HepG2 (cell line): ENCODE results near the gene MATK. TPM values are rescaled to one million over a fixed set of nuclear protein-coding genes. Genes with fewer than 3 reads are reported as not detected.

Experiments used
- ATAC-seq: fragments of 200-7000 bp; cut with Tn5 transposase; 3 replicates; pipeline ENCODE4 v1.9.1; 2020; ENCODE audit warnings: mild to moderate bottlenecking, moderate library complexity
- BruUV-seq: library from RNA; stranded (reverse); fragments of 400-500 nt; replicated peaks from 2 replicates; lab custom pipeline; 2021; lab: Mats Ljungman, UMichigan
- CTCF ChIA-PET: fragments of 300-600 bp; formaldehyde crosslinking; extraction: SDS; loops from one replicate; lab custom pipeline; 2021; ENCODE audit warnings: low total read pairs, inconsistent platforms, low intra/inter-chr PET ratio; lab: Yijun Ruan, JAX
- POLR2A ChIA-PET: fragments of 350-600 bp; sonication (Branson Sonifier 250); formaldehyde crosslinking; loops from one replicate; lab custom pipeline; 2020; ENCODE audit warnings: antibody characterized with exemption, inconsistent platforms; lab: Yijun Ruan, JAX
- DNase-seq: peaks from one replicate; pipeline ENCODE4 v3.0.0-alpha.2; 2015; ENCODE audit warnings: low spot score
- FAIRE-seq: peaks from 3 replicates; lab custom pipeline; 2011; peaks lifted over from hg19 to GRCh38; lab: Jason Lieb, UNC
- H2AFZ ChIP-seq: one replicate; pipeline ENCODE4 v1.6.1; 2011; ENCODE audit warnings: low read length, inconsistent platforms
- H3K27ac ChIP-seq: fragments of 300-600 bp; 3 replicates; pipeline ENCODE4 v1.8.0; 2011; ENCODE audit warnings: mixed run types, mild to moderate bottlenecking, mixed read lengths, low read length, inconsistent platforms; ENCODE audit not compliant: insufficient read depth; ENCODE audit errors: extremely low read length
- H3K27me3 ChIP-seq, 2 experiments: fragments of 200-600 bp in 1 of 2; 2 replicates in 1 of 2; 3 replicates in 1 of 2; pipeline versions ENCODE4 v1.6.0 to v1.8.0; 2011; ENCODE audit warnings: low read length in 2 of 2, mild to moderate bottlenecking in 2 of 2, moderate library complexity in 2 of 2, inconsistent platforms in 1 of 2; ENCODE audit not compliant: insufficient read depth in 2 of 2, control insufficient read depth in 1 of 2
- H3K36me3 ChIP-seq, 2 experiments: fragments of 200-600 bp in 1 of 2; replicated peaks in 1 of 2; 2 replicates in 1 of 2; 3 replicates in 1 of 2; pipeline versions ENCODE4 v1.5.1 to v1.8.0; 2011; ENCODE audit warnings: low read length in 2 of 2, inconsistent platforms in 1 of 2; ENCODE audit not compliant: insufficient read depth in 2 of 2, control insufficient read depth in 1 of 2
- H3K4me1 ChIP-seq: 2 replicates; pipeline ENCODE4 v1.5.1; 2012; ENCODE audit warnings: low read length, inconsistent platforms; ENCODE audit not compliant: insufficient read depth
- H3K4me2 ChIP-seq: 2 replicates; pipeline ENCODE4 v1.6.0; 2011; ENCODE audit warnings: low read depth, low read length, inconsistent platforms
- H3K4me3 ChIP-seq, 3 experiments: fragments of 200-600 bp in 1 of 3; sonication (generic), shearing (Covaris generic) in 1 of 3; replicated peaks in 1 of 3; 2 replicates each; pipeline ENCODE4 v1.5.1; 2011 to 2016; ENCODE audit warnings: low read length in 3 of 3, inconsistent platforms in 2 of 3, low read depth in 2 of 3, mild to moderate bottlenecking in 2 of 3, control low read depth in 1 of 3, mixed read lengths in 1 of 3; ENCODE audit not compliant: insufficient read depth in 1 of 3
- H3K79me2 ChIP-seq: one replicate; pipeline ENCODE4 v1.6.1; 2011; ENCODE audit warnings: low read length, inconsistent platforms; ENCODE audit not compliant: insufficient read depth
- H3K9ac ChIP-seq: 2 replicates; pipeline ENCODE4 v1.6.0; 2011; ENCODE audit warnings: mild to moderate bottlenecking, low read depth, low read length, inconsistent platforms; ENCODE audit not compliant: insufficient read depth
- H3K9me3 ChIP-seq: 2 replicates; pipeline ENCODE4 v1.5.1; 2012; ENCODE audit warnings: mild to moderate bottlenecking, low read length
- H4K20me1 ChIP-seq: 2 replicates; pipeline ENCODE4 v1.6.0; 2011; ENCODE audit warnings: inconsistent platforms, mild to moderate bottlenecking, low read length, moderate library complexity; ENCODE audit not compliant: insufficient read depth
- ETV5 ChIP-seq: IDR thresholded peaks from 2 replicates; pipeline ENCODE4 v1.6.1; 2018; ENCODE audit warnings: missing biosample characterization, missing genetic modification reagents, inconsistent platforms, borderline replicate concordance
- MNT ChIP-seq: fragments of 450-650 bp; IDR thresholded peaks from 2 replicates; pipeline ENCODE4 v1.6.1; 2016
- PHB2 ChIP-seq: fragments of 450-650 bp; IDR thresholded peaks from 2 replicates; pipeline ENCODE4 v1.6.1; 2018; ENCODE audit not compliant: partially characterized antibody
- SMC3 ChIP-seq: IDR thresholded peaks from 2 replicates; pipeline ENCODE4 v1.6.1; 2011; ENCODE audit warnings: low read length, improper control_type of control experiment
- SOX13 ChIP-seq, 3 experiments: fragments of 450-650 bp in 1 of 3; sonication (generic) in 1 of 3; formaldehyde crosslinking in 1 of 3; IDR thresholded peaks in 2 of 3; conservative IDR thresholded peaks in 1 of 3; 2 replicates each; pipeline versions ENCODE4 v1.5.0 to v1.6.1; 2016 to 2020; ENCODE audit warnings: antibody characterized with exemption in 1 of 3, mild to moderate bottlenecking in 1 of 3, missing compliant biosample characterization in 1 of 3, missing genetic modification reagents in 1 of 3, moderate library complexity in 1 of 3
- STAT6 ChIP-seq: sonication (generic); formaldehyde crosslinking; IDR thresholded peaks from 2 replicates; pipeline ENCODE4 v1.4.0; 2020; ENCODE audit warnings: missing genetic modification reagents, mild to moderate bottlenecking, borderline replicate concordance
- ZIK1 ChIP-seq: sonication (generic); formaldehyde crosslinking; IDR thresholded peaks from 2 replicates; pipeline ENCODE4 v1.5.0; 2020; ENCODE audit warnings: mild to moderate bottlenecking, low read depth, missing genetic modification reagents, borderline replicate concordance
- ZNF501 ChIP-seq: sonication (generic); formaldehyde crosslinking; IDR thresholded peaks from 2 replicates; pipeline ENCODE4 v1.5.1; 2020; ENCODE audit warnings: mild to moderate bottlenecking, moderate library complexity, missing genetic modification reagents
- ZNF768 ChIP-seq: sonication (generic); formaldehyde crosslinking; IDR thresholded peaks from 2 replicates; pipeline ENCODE4 v1.4.0; 2020; ENCODE audit warnings: missing genetic modification reagents
- ZNF841 ChIP-seq: sonication (generic); formaldehyde crosslinking; IDR thresholded peaks from 2 replicates; pipeline ENCODE4 v1.8.1; 2023; ENCODE audit warnings: missing genetic modification reagents, borderline replicate concordance
- ZNF883 ChIP-seq: sonication (generic); formaldehyde crosslinking; IDR thresholded peaks from 2 replicates; pipeline ENCODE4 v1.5.1; 2020; ENCODE audit warnings: mild to moderate bottlenecking, missing genetic modification reagents; ENCODE audit errors: not compliant biosample characterization
- WGBS: methylation state at CpG from one replicate; pipeline ENCODE4 v1.1.6; 2017; ENCODE audit warnings: low lambda C conversion rate; 5-methylcytosine and 5-hydroxymethylcytosine counted together
- in situ Hi-C: cut with HindIII; loops from 2 replicates; pipeline ENCODE4 v1.10.0; 2017; ENCODE audit warnings: low pct_unique_long_range_greater_than_20kb; ENCODE audit not compliant: extremely low pct_ligation_motif_present
- intact Hi-C: fragments of 100-400 bp; cut with micrococcal nuclease; formaldehyde crosslinking; loops from one replicate; pipeline ENCODE4 v1.10.0; 2022; ENCODE audit not compliant: unreplicated experiment
- polyA plus RNA-seq, 8 experiments: library from polyadenylated mRNA; depleted of rRNA in 3 of 8; stranded (reverse) in 7 of 8; unstranded in 1 of 8; fragments of >200 nt; fragmentation: Illumina TruSeq in 4 of 8; extraction: Trizol in 4 of 8; gene quantifications; 2 replicates each; pipeline versions ENCODE4 v1.2.1 to v1.2.3, GENCODE V29; 2011 to 2016; ENCODE audit warnings: low read depth in 4 of 8, missing spikeins in 1 of 8, mixed read lengths in 1 of 8; ENCODE audit not compliant: insufficient read depth in 1 of 8
- total RNA-seq, 5 experiments: library from RNA; depleted of rRNA; stranded (reverse); fragments of >200 nt; fragmentation: Illumina TruSeq; extraction: Trizol; gene quantifications; 2 replicates each; pipeline ENCODE4 v1.2.3, GENCODE V29; 2016; ENCODE audit warnings: low read depth in 1 of 5

Gene MATK
- total and polyA plus RNA-seq, 2 of the 13 experiments (the other 11 are each of a cell fraction or from before 2014, with no cell fraction given): 0.09 TPM; not detected in 1

- intact Hi-C loops: no loop called here
- Histone ChIP-seq H4K20me1 (no peaks in the 10 kb centered on the region), H3K4me1 (0 out of 2 replicates have a peak, but pooled peaks cover 5% of the 10 kb centered on the region), H3K79me2 (no peaks in the 10 kb centered on the region), H3K27ac (no peak overlapping the region), H3K9me3 (peaks cover 18% of the 10 kb centered on the region), H3K4me2 (no peak overlapping the region), H3K4me3 (peak overlapping the region in 1 of 3 experiments; percentile 28; a peak in 3 of 6 replicates), H2AFZ (no peak overlapping the region), H3K9ac (no peak overlapping the region), H3K27me3 (peaks cover 12 to 32% of the 10 kb centered on the region in 2 experiments; a peak in 4 of 5 replicates), H3K36me3 (no peaks in the 10 kb centered on the region)
- CTCF ChIA-PET: no interaction called here
- FAIRE-seq (no peak), DNase-seq (no peak), ATAC-seq (no peak)
- in situ Hi-C loops: no loop called here
- WGBS: 30% methylated on average over 4 of the region's 47 CpGs
- POLR2A ChIA-PET: no interaction called here
- TF ChIP-seq MNT: peak; percentile 34; the same call in 1 of the 2 replicates
- no peak for TF ChIP-seq ETV5 (CRISPR knock-in tag)
- peak; percentile 94 for TF ChIP-seq ZNF768 (CRISPR knock-in tag)
- BruUV-seq: no TSS peak
Measured at GRCh38 chr19:3785451-3785937, 687 bp downstream of the MATK start.

GRCh38 chr19:3784607-3785450 is 1.4 kb downstream of the MATK start:
- peak overlapping the region; percentile 23; the same call in 1 of the 2 replicates for H3K4me2 ChIP-seq
- peaks cover 18% of the 10 kb centered on the region for H3K9me3 ChIP-seq
- WGBS: 3% methylated on average over 17 of the region's 25 CpGs
- BruUV-seq: no TSS peak
- intact Hi-C loops (no loop called here), in situ Hi-C loops (no loop called here)
- peaks cover 11 to 31% of the 10 kb centered on the region in 2 experiments; a peak in 4 of 5 replicates for H3K27me3 ChIP-seq
- H2AFZ ChIP-seq: no peak overlapping the region
- H3K4me1 ChIP-seq: 0 out of 2 replicates have a peak, but pooled peaks cover 5% of the 10 kb centered on the region
- DNase-seq (no peak), ATAC-seq (peak; percentile 21), FAIRE-seq (no peak)
- no peak overlapping the region for H3K9ac ChIP-seq
- H3K4me3 ChIP-seq: no peak overlapping the region; a peak in 1 of 6 replicates
- CTCF ChIA-PET: no interaction called here
- no peak overlapping the region for H3K27ac ChIP-seq
- no peaks in the 10 kb centered on the region for H3K79me2 ChIP-seq
- no peaks in the 10 kb centered on the region for H4K20me1 ChIP-seq
- POLR2A ChIA-PET: no interaction called here
- H3K36me3 ChIP-seq: no peaks in the 10 kb centered on the region
- TF ChIP-seq SOX13 (IDR thresholded peaks at IDR 0.05) (no peak), SOX13 (CRISPR knock-in tag; conservative IDR thresholded peaks at IDR 0.05 in 1 of 2, IDR thresholded peaks at IDR 0.05 in 1 of 2) (no peak), ZNF501 (CRISPR knock-in tag) (no peak), ZNF841 (CRISPR knock-in tag) (no peak), SMC3 (no peak), ZNF883 (CRISPR knock-in tag) (no peak), PHB2 (no peak), ZIK1 (CRISPR knock-in tag) (no peak), STAT6 (CRISPR knock-in tag) (no peak)
